Medulla oblongata (tissue), 1 donor: Measurements from ENCODE around the gene GRM4.
"Not testable (repeated sequence)": the region's sequence is repeated elsewhere in the genome, so short reads cannot be mapped to it uniquely, and the experiment has no call there.

ENCODE experiments used
- DNase-seq: peaks from one replicate; pipeline ENCODE4 v3.0.0-alpha.2; 2015; ENCODE audit errors: extremely low spot score

The GRM4 gene

GRCh38 chr6:34022873-34023255 lies 123.0 kb downstream of the GRM4 start:
- DNase-seq = no peak

DNA sequence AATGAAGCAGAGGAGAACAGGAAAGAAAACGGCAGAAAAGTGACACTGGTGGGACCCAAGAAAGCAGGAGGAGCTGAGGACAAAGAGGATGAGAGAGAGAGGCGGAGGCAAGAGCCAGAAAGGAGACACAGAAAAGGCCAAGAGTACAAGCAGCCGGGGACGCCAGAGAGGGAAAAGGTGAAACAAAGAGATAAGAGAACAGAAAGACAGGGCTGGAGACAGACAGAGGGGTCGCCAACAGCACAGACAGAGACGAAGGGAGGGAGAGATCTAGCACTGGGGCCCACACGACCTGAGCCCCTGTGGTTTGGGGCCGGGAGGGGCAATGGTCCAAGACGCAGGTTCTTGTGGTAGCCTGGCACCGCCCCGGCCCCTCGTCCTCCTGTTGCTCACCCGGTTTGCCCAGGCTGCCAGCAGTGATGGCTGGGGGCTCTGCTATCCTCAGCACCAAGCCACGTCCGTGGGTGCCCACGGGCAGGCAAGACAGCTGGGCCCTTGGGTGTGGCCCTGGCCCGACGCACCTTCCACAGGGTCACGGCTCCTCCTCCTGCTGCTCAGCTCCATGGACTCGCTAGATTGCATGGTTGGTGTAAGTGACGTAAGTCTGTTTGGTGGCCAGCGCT lies 123.5 kb downstream of the GRM4 start:
- DNase-seq = no peak

- DNase-seq = no peak
Measured at GRCh38 chr6:34021554-34022190, 124.2 kb downstream of the GRM4 start.

- DNase-seq = no peak
Measured at GRCh38 chr6:34020807-34021553, 124.9 kb downstream of the GRM4 start.

- DNase-seq = no peak
Measured at GRCh38 chr6:34020278-34020677, 125.6 kb downstream of the GRM4 start.

DNA sequence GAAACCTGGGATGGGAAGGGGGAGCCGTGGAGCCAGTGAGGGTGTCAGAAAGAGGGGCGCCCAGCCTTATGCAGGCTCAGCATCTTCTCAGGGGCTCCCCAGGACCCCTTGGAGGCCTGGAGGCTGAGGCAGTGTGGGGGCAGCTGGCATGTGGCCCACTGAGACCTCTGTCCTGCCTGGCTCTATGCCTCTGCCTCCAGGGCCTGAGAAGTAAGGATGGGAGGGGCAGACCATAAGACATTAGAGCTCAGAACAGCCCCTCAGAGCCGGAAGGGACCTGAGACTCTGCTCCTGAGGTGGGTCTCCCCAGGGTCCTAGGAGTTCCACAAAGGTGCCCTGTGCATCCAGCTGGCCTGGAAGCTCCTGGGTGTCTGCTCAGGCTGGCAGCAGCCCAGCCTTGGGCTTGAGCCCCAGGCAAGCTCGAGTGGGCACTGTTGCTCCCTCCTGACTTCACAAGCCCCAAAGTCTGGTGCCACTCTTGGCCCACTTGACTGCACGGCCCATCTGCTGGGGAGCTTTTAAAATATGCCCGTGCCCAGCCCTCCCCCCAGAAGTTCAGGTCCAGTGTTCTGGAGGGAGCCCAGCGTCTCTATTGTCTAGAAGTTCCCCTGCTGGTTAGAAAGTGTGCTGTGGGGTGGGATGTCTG lies 126.8 kb downstream of the GRM4 start:
- DNase-seq = no peak

DNA sequence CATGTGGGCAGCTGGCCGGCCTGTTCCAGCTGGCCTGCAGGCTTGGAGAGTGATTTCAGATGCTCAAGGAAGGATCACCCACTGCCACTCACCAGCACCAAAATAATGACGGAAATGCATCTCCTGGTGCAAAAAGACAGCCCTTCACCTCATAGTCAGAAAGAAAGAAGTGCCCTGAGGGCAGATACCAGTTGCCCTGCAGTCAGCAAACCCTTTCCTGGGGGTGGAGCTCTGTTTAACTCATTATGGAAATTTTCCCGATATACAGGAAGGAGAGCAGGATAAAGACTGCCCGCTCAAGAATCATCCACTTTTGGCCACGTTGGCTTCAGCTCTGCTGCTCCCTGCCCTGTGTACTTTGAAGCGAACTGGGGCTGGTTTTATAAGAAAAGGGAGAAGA lies 127.9 kb downstream of the GRM4 start:
- no peak for DNase-seq

- DNase-seq = no peak
Measured at GRCh38 chr6:34017106-34017805, 128.6 kb downstream of the GRM4 start.

GRCh38 chr6:34016573-34016972 lies 129.3 kb downstream of the GRM4 start:
- not testable (repeated sequence) for DNase-seq

DNA sequence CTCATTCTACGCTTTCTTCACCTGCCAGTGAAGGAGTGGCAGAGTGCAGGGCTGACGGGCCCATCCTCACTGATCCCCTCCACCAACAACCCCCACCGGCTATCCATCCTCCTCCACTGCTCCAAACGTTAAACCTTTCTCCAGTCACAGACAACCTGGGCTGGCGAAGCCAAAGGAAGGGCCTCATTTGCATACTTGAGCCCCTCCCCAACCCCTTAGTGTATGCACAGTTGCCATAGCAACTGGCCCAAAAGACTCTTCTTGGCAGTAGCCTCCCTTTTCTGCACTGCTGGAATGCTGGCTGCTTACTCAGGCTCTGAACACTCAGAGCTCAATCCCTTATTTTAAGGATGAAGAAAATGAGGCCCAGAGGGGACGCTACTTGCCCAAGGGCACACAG lies 130.3 kb downstream of the GRM4 start:
- no peak for DNase-seq

- DNase-seq = no peak
Measured at GRCh38 chr6:34011264-34011663, 134.6 kb downstream of the GRM4 start.

GRCh38 chr6:34005901-34006531 lies 139.9 kb downstream of the GRM4 start:
- DNase-seq = no peak

- DNase-seq = no peak
Measured at GRCh38 chr6:34004706-34005105, 141.2 kb downstream of the GRM4 start.

GRCh38 chr6:34003962-34004361 lies 141.9 kb downstream of the GRM4 start:
- DNase-seq = no peak

- no peak for DNase-seq
Measured at GRCh38 chr6:34001706-34002621, 143.9 kb downstream of the GRM4 start.

DNA sequence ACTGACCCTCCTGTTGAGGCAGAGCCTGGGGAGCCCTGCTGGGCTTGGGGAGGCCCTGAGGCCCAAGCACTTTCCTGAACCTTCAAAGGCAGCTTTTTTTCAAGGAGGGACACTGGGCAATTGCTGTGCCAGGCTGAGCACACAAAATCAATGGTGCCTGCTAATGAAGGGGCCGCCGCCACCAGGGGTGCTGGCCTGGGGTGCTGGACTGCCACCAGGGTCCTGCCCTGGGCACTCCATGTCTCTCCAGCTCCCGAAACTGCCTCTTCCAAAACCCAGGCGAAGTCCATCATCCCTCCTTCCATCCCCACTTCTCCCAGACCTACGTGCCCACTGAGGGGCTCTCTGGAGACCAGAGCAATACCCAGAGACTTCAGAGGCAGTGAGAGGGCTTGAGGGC lies 145.6 kb downstream of the GRM4 start:
- no peak for DNase-seq

DNA sequence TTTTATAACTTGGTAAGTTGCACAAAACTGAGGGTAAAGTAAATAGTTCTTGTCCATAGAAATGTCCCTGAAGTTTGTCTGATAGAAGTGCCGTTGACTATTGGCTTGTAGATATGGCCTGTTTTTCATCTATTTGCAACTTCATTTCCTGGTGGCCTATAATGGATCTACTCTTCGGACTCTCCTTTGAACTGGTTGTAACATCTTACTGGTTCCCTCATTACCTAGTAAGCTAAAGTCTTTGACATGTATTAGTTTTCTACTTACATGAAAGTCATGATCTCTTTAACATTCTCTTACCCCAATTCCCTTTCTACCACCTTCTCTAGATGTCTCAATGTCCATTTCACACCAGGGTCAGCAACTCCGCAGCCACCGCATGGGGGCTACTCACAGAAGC lies 146.3 kb downstream of the GRM4 start:
- no peak for DNase-seq

- no peak for DNase-seq
Measured at GRCh38 chr6:33998660-33999059, 147.2 kb downstream of the GRM4 start.

- no peak for DNase-seq
Measured at GRCh38 chr6:33997265-33997664, 148.6 kb downstream of the GRM4 start.

DNA sequence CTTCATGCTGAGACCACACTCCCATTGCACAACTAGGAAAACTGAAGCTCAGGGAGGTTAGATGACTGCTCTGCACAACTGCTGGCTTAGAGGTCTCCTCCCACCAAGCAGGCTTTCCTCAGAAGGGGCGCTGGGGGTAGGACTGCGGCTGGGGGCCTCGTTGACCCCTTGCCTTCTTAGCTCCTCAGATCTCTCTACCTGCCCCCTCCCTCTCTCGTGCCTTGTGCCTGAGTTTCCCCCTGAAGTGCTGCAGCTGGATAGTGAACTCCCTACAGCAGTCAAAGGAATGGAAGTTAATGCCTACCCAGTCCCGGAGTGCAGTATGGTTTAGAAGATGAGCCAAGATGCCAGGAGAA lies 149.8 kb downstream of the GRM4 start:
- no peak for DNase-seq
